Subcutaneous adipose tissue (tissue), 4 donors: ENCODE data around the gene OLFML2B. TPM values are rescaled to one million over a fixed set of nuclear protein-coding genes. Genes with fewer than 3 reads are reported as not detected.

Source experiments
- total RNA-seq, 4 donors: library from RNA; depleted of rRNA; stranded (reverse); fragments of >200 nt; gene quantifications; one replicate each; pipeline ENCODE4 v1.1.0, GENCODE V29; 2016
- TF ChIP-seq, protein P1 (sequence below): fragments of 450-650 bp; IDR thresholded peaks from one replicate; pipeline ENCODE4 v1.5.1; 2016; ENCODE audit warnings: low read depth, mild to moderate bottlenecking, control low read depth, antibody characterized with exemption, moderate library complexity

OLFML2B gene
- total RNA-seq, 4 donors from 2014 or later = 5.8 to 43.3 (median 9.6) TPM

DNA sequence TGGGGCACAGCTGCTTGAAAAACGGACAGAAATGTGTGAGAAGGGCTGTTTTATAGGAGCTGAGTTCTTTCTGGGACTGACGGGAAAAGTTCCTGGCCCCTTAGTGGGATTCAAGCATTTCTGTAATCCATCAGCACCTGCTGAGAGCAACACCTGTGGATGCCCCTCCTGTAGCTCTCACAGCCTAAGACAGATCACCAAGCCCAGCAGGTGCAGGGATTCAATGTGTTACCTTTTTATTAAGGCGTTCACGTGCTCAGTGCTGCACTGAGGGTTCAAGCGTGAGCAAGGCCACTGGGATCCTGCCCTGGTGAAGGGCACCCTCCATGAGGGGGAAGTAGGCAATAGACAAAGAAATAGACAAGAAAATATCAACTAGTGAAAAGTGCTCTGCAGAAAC lies 14.9 kb downstream of the OLFML2B start:
- TF ChIP-seq, protein P1, sequence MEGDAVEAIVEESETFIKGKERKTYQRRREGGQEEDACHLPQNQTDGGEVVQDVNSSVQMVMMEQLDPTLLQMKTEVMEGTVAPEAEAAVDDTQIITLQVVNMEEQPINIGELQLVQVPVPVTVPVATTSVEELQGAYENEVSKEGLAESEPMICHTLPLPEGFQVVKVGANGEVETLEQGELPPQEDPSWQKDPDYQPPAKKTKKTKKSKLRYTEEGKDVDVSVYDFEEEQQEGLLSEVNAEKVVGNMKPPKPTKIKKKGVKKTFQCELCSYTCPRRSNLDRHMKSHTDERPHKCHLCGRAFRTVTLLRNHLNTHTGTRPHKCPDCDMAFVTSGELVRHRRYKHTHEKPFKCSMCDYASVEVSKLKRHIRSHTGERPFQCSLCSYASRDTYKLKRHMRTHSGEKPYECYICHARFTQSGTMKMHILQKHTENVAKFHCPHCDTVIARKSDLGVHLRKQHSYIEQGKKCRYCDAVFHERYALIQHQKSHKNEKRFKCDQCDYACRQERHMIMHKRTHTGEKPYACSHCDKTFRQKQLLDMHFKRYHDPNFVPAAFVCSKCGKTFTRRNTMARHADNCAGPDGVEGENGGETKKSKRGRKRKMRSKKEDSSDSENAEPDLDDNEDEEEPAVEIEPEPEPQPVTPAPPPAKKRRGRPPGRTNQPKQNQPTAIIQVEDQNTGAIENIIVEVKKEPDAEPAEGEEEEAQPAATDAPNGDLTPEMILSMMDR = no peak

DNA sequence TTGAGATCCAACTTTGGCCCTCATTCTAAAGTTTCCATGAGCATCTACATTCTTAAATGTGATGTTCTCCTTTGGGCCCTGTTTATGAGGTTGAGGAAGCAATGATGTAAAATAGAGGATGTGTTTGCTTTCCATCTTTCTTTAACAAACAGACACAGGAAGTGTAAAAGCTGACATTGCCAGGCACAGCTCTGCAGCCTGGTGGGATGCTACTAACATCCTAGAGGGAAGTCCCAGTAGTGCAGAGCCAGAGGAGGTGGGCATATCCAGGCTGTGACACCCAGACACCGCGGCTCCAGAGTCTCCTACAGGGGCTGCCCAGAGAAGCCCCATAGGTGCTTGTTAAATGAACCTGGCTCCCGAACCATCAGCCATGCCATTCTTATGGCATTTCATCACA lies 16.2 kb downstream of the OLFML2B start:
- TF ChIP-seq, protein P1 = no peak

DNA sequence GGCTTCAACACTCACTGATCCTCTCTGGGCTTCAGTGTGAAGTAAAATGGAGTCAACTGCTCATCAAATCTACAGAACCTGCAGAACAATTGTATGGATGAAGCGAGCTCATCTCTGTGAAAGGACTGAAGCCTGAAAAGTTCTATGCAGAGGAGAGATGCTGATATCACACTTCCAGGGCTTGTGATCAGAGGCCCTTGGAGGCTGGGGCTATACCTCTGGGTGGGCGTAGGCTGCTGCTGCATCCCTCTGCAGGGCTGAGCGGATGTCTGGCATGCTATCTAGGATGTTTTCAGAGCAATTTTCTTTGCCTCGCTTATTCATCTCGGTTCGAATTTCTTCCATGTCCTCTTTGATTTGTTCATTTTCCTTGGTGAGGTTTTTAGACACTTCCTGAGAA lies 17.6 kb downstream of the OLFML2B start:
- TF ChIP-seq, protein P1 = no peak

DNA sequence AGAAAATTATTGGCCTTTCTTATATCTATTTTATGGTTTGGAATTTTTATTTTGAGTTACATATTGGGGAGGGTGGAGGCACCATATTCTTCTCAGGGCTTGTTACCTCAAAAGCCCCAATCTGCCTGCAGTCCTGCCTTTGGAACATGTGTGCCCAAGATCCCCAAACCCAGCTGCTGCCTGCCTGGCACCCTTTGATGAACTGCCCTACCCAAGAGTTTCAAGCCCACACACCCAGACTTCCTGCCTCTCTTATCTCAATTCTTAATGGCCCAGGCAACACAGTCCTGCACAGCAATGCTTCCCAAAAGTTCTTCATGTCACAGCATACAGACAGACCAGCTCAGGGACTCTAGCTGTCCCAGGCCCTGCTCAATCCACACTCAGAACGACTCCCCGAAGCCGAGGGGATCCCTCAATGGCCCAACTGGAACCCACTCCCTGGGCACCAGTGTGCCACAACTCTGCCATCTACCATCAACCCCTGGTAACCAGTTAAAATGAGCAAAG lies 19.2 kb downstream of the OLFML2B start:
- TF ChIP-seq, protein P1 = no peak

DNA sequence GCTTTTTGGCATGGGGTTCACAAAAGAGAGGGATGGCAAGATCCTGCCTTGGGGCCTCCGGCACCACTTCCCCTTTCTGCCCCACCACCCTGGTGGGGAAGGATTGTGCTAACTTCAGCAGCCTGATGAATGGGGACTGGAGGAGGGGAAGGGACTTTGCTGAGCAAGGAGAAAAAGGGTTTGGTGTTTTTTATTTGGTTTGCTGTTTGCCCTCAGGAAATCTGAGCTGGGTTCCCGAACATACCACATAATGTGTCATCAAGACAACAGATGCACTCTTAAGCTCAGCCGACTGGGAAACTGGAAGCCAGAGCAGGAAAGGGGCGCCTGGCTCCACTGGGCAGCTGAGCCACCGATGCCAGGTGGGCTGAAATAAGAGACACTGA lies 19.8 kb downstream of the OLFML2B start:
- TF ChIP-seq, protein P1 = no peak

DNA sequence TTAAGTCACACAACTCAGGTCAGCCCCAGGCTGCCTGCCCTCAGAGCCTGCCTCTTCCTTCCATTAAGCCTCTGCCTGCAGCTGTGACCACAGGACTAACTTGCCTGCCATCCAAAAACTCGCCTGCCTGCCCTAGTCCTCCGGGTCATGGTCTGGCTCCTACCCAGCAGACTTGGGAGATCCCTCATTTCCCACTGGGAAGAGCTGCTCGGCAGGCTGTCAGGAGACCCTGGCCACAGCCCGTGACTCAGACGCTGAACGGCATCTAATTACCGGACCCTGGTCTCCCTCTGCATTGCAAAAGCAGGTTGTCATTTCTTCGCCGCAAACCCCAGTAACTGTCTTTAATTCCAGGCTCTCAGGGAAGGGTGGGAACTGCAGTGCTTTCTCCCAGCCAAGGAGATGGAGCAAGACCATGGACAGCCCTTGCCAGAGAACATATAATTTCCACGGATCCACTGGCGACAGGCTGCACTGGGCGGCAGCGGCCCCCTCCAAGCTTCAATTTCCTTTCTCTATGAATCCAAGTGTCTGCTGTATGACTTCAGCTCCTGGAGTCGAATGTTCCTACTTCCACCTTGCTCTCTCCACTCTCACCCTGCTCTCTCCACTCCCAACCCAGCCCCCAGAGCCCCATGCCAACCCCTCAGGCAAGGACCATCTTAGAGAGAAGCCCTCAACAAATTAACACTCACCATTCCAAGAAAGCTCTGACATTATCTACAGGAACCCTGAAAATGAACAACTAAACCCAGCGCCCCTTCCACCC lies 20.4 kb downstream of the OLFML2B start:
- TF ChIP-seq, protein P1 = no peak

DNA sequence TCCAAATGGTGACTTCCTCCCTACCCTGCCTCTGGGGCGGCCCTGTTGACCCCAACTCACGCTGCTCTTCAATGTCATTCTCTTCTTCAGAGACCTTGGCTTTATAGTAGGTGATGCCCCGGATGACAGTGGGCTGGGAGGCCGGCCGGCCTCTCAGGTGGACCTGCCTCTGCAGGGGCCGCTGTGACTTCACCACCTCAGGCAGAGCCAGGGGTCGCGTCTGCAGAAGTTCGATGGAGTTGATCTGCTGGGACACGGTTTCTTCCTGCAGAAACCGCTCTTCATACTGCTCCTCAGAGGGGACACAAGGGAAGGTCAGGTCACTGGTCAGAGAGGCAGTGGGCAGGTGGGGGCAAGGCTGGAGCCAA lies 23.6 kb downstream of the OLFML2B start:
- TF ChIP-seq, protein P1 = no peak
